Amniotic stem cell (primary cell): Measurements from ENCODE around the gene TRH.
"Not testable (repeated sequence)": the region's sequence is repeated elsewhere in the genome, so short reads cannot be mapped to it uniquely, and the experiment has no call there.

Experiments
- DNase-seq: peaks from one replicate; lab custom pipeline; 2025; lab: John Stamatoyannopoulos, UW

The TRH gene

GRCh38 chr3:130010556-130010955, 36.0 kb downstream of the TRH start:
- no peak for DNase-seq

- not testable (repeated sequence) for DNase-seq
These were observed 37.6 kb downstream of the TRH start for GRCh38 chr3:130012108-130012507.

DNA sequence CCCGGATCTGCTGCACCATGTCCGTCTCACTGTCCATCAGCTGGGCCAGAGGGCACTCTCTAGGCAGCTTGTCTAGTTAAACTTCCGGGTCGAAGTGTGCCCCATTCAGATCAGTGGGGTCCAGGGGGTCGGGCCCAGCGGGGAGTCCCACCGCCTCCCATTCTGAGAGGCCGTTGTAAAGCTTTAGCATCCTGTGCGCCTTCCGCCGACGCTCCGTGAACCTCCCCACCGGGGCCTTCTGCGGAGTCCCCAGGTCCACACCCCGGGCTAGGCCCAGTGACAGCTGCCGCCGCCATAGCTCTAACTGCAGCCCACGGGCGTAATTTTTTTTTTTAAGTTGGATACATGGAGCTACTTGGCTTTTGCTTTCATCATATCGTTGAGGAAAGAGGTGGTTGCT, 38.7 kb downstream of the TRH start:
- not testable (repeated sequence) for DNase-seq

- DNase-seq, result no peak
These were observed 40.0 kb downstream of the TRH start for GRCh38 chr3:130014526-130014925.

- not testable (repeated sequence) for DNase-seq
These were observed 43.1 kb downstream of the TRH start for GRCh38 chr3:130017661-130018060.

DNA sequence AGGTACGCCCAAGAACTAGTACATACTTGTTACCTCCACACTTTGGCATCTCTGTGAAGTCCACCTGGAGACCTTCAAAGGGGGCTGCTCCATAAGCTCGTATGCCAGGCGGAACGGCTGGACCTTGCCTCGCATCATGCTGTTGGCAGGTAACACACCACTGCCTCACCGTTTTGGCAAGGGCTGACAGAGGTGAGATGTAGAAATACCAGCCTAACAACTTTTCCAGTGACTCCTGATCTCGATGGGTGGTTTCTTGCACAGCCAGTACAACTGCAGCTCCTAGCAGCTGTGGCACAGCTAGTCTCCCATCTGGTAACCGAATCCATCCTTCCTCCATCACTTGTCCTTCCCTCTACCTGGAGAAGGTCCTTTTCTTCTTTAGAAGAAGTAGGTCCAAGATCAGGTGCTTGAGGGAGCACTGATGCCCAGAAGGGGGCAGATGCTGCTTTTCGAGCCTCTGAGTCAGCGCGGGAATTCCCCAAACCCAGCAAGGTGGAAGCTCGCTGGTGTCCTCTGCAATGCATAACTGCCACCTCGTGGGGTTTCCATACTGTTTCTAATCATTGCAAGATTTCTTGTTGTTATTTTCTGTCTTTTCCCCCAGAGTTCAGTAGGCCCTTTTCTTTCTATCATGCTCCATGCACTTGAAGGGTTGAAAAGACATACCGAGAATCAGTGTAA, 51.8 kb downstream of the TRH start:
- not testable (repeated sequence) for DNase-seq

GRCh38 chr3:130027437-130027836, 52.9 kb downstream of the TRH start:
- not testable (repeated sequence) for DNase-seq
